Measurements from ENCODE around the gene TANGO6. TPM values are rescaled to one million over a fixed set of nuclear protein-coding genes. Genes with fewer than 3 reads are reported as not detected.

The TANGO6 gene
- total and polyA plus RNA-seq, 12 donors: 1.9 to 17.9 (median 10.9) TPM

GRCh38 chr16:69083306-69083941 is 240.1 kb downstream of the TANGO6 start:
- Histone ChIP-seq H3K9me3 (replicated peaks in 1 of 3) (no peaks in the 10 kb centered on the region), H3K27ac (no peak overlapping the region), H3K4me1 (replicated peaks in 1 of 2) (peaks cover 0 to under 1% of the 10 kb centered on the region in 2 donors), H3K27me3 (no peaks in the 10 kb centered on the region), H3K36me3 (replicated peaks in 1 of 2) (no peaks in the 10 kb centered on the region), H3K4me3 (no peak overlapping the region)
- DNase-seq: no peak
- 87 to 96% (median 95%) methylated on average over 11 to 16 of the region's 16 CpGs for WGBS, 4 donors
- TF ChIP-seq POLR2A (IDR thresholded peaks at IDR 0.05) (no peak), CTCF (IDR thresholded peaks at IDR 0.05) (no peak)
- intact Hi-C loops (cut with DNase I): no loop called here

GRCh38 chr16:69084289-69084688 is 241.0 kb downstream of the TANGO6 start:
- Histone ChIP-seq H3K27me3 (no peaks in the 10 kb centered on the region), H3K4me1 (replicated peaks in 1 of 2) (peaks cover 0 to 9% of the 10 kb centered on the region in 2 donors), H3K4me3 (no peak overlapping the region), H3K27ac (no peak overlapping the region), H3K36me3 (replicated peaks in 1 of 2) (no peaks in the 10 kb centered on the region), H3K9me3 (replicated peaks in 1 of 3) (no peaks in the 10 kb centered on the region)
- intact Hi-C loops (cut with DNase I): no loop called here
- DNase-seq: no peak
- WGBS, 4 donors: 62 to 83% (median 80%) methylated on average over 2 of the region's 2 CpGs
- no peak for TF ChIP-seq POLR2A (IDR thresholded peaks at IDR 0.05)
- TF ChIP-seq CTCF (IDR thresholded peaks at IDR 0.05): no peak

GRCh38 chr16:69085032-69085695 is 241.8 kb downstream of the TANGO6 start:
- TF ChIP-seq CTCF (IDR thresholded peaks at IDR 0.05): no peak
- TF ChIP-seq POLR2A (IDR thresholded peaks at IDR 0.05): no peak
- H3K4me3 ChIP-seq: no peak overlapping the region
- 88 to 92% (median 89%) methylated on average over 5 of the region's 5 CpGs for WGBS, 4 donors
- H3K9me3 ChIP-seq (replicated peaks in 1 of 3): no peaks in the 10 kb centered on the region
- intact Hi-C loops (cut with DNase I): no loop called here
- H3K27ac ChIP-seq: no peak overlapping the region
- no peaks in the 10 kb centered on the region for H3K27me3 ChIP-seq
- peaks cover 3 to 15% of the 10 kb centered on the region in 2 donors for H3K4me1 ChIP-seq (replicated peaks in 1 of 2)
- no peak for DNase-seq
- no peaks in the 10 kb centered on the region for H3K36me3 ChIP-seq (replicated peaks in 1 of 2)

GRCh38 chr16:69087161-69087581 is 243.8 kb downstream of the TANGO6 start:
- Histone ChIP-seq H3K36me3 (replicated peaks in 1 of 2) (no peaks in the 10 kb centered on the region), H3K4me1 (replicated peaks in 1 of 2) (peaks cover 3 to 15% of the 10 kb centered on the region in 2 donors), H3K9me3 (replicated peaks in 1 of 3) (no peaks in the 10 kb centered on the region), H3K27me3 (no peaks in the 10 kb centered on the region), H3K4me3 (no peak overlapping the region), H3K27ac (no peak overlapping the region)
- no peak for DNase-seq
- 55 to 69% (median 65%) methylated on average over 3 of the region's 3 CpGs for WGBS, 4 donors
- TF ChIP-seq CTCF (IDR thresholded peaks at IDR 0.05): no peak
- no peak for TF ChIP-seq POLR2A (IDR thresholded peaks at IDR 0.05)
- intact Hi-C loops (cut with DNase I): no loop called here

All from adrenal gland (tissue), 12 donors.